ENCODE results near the gene LIN7C.
"Not testable (repeated sequence)": the region's sequence is repeated elsewhere in the genome, so short reads cannot be mapped to it uniquely, and the experiment has no call there.

LIN7C gene

GRCh38 chr11:27506200-27507182 is at the start of gene LIN7C:
Gene LIN7C, minus strand, starts transcription at chr11:27506769. Its CDS starts 17 bp downstream, at chr11:27506752.
- in situ Hi-C loops (cut with HindIII; ENCODE audit: low sequenced_read_pairs): no loop called here

GRCh38 chr11:27555264-27555663 is 48.7 kb upstream of the LIN7C start:
- in situ Hi-C loops (cut with HindIII; ENCODE audit: low sequenced_read_pairs): no loop called here

GRCh38 chr11:27553186-27553585 is 46.6 kb upstream of the LIN7C start:
- in situ Hi-C loops (cut with HindIII; ENCODE audit: low sequenced_read_pairs): no loop called here

- in situ Hi-C loops (cut with HindIII; ENCODE audit: low sequenced_read_pairs): no loop called here
Observed at GRCh38 chr11:27552341-27552740, 45.8 kb upstream of the LIN7C start.

GRCh38 chr11:27551127-27551526 is 44.6 kb upstream of the LIN7C start:
- in situ Hi-C loops (cut with HindIII; ENCODE audit: low sequenced_read_pairs): no loop called here

- in situ Hi-C loops (cut with HindIII; ENCODE audit: low sequenced_read_pairs): no loop called here
Observed at GRCh38 chr11:27545946-27546345, 39.4 kb upstream of the LIN7C start.

GRCh38 chr11:27545035-27545434 is 38.5 kb upstream of the LIN7C start:
- in situ Hi-C loops (cut with HindIII; ENCODE audit: low sequenced_read_pairs): no loop called here

- in situ Hi-C loops (cut with HindIII; ENCODE audit: low sequenced_read_pairs): no loop called here
Observed at GRCh38 chr11:27541790-27542189, 35.2 kb upstream of the LIN7C start.

- in situ Hi-C loops (cut with HindIII; ENCODE audit: low sequenced_read_pairs): no loop called here
Observed at GRCh38 chr11:27540051-27540450, 33.5 kb upstream of the LIN7C start.

GRCh38 chr11:27535103-27535502 is 28.5 kb upstream of the LIN7C start:
- in situ Hi-C loops (cut with HindIII; ENCODE audit: low sequenced_read_pairs): no loop called here

- in situ Hi-C loops (cut with HindIII; ENCODE audit: low sequenced_read_pairs): no loop called here
Observed at GRCh38 chr11:27532652-27533325, 26.2 kb upstream of the LIN7C start.

- in situ Hi-C loops (cut with HindIII; ENCODE audit: low sequenced_read_pairs): no loop called here
Observed at GRCh38 chr11:27528712-27529111, 22.1 kb upstream of the LIN7C start.

- in situ Hi-C loops (cut with HindIII; ENCODE audit: low sequenced_read_pairs): no loop called here
Observed at GRCh38 chr11:27526535-27526934, 20.0 kb upstream of the LIN7C start.

GRCh38 chr11:27525824-27526516 is 19.4 kb upstream of the LIN7C start:
- in situ Hi-C loops (cut with HindIII; ENCODE audit: low sequenced_read_pairs): no loop called here

GRCh38 chr11:27524155-27524554 is 17.6 kb upstream of the LIN7C start:
- in situ Hi-C loops (cut with HindIII; ENCODE audit: low sequenced_read_pairs): no loop called here

GRCh38 chr11:27520226-27520625 is 13.7 kb upstream of the LIN7C start:
- in situ Hi-C loops (cut with HindIII; ENCODE audit: low sequenced_read_pairs): no loop called here

- in situ Hi-C loops (cut with HindIII; ENCODE audit: low sequenced_read_pairs): no loop called here
Observed at GRCh38 chr11:27518518-27518917, 11.9 kb upstream of the LIN7C start.

- in situ Hi-C loops (cut with HindIII; ENCODE audit: low sequenced_read_pairs): not testable (repeated sequence)
Observed at GRCh38 chr11:27517490-27517889, 10.9 kb upstream of the LIN7C start.

GRCh38 chr11:27514558-27514957 is 8.0 kb upstream of the LIN7C start:
- in situ Hi-C loops (cut with HindIII; ENCODE audit: low sequenced_read_pairs): no loop called here

- in situ Hi-C loops (cut with HindIII; ENCODE audit: low sequenced_read_pairs): no loop called here
Observed at GRCh38 chr11:27514076-27514475, 7.5 kb upstream of the LIN7C start.

- in situ Hi-C loops (cut with HindIII; ENCODE audit: low sequenced_read_pairs): no loop called here
Observed at GRCh38 chr11:27513389-27513788, 6.8 kb upstream of the LIN7C start.
